Osteocyte (in vitro differentiated cells): ENCODE data around the gene C17orf113. TPM values are rescaled to one million over a fixed set of nuclear protein-coding genes. Genes with fewer than 3 reads are reported as not detected.

Source experiments
- DNase-seq: peaks from one replicate; pipeline ENCODE4 v3.0.0; 2021; ENCODE audit warnings: mixed read lengths; ENCODE audit not compliant: unreplicated experiment; ENCODE audit errors: extremely low spot score
- H3K27ac Mint-ChIP-seq: one replicate; pipeline ENCODE4 v1.8.0; 2021; ENCODE audit warnings: mild to moderate bottlenecking, mixed read lengths; ENCODE audit not compliant: unreplicated experiment
- H3K27me3 Mint-ChIP-seq: one replicate; pipeline ENCODE4 v1.8.0; 2021; ENCODE audit warnings: mixed read lengths; ENCODE audit not compliant: unreplicated experiment
- H3K36me3 Mint-ChIP-seq: one replicate; pipeline ENCODE4 v1.8.0; 2021; ENCODE audit warnings: mixed read lengths; ENCODE audit not compliant: unreplicated experiment
- H3K4me1 Mint-ChIP-seq: one replicate; pipeline ENCODE4 v1.8.0; 2021; ENCODE audit warnings: mixed read lengths; ENCODE audit not compliant: unreplicated experiment
- H3K4me3 Mint-ChIP-seq: one replicate; pipeline ENCODE4 v1.8.0; 2021; ENCODE audit warnings: mild to moderate bottlenecking, moderate library complexity, mixed read lengths; ENCODE audit not compliant: unreplicated experiment
- H3K9me3 Mint-ChIP-seq: one replicate; pipeline ENCODE4 v1.8.0; 2021; ENCODE audit warnings: mixed read lengths; ENCODE audit not compliant: unreplicated experiment
- total RNA-seq: library from RNA; stranded (reverse); gene quantifications from 2 replicates; pipeline ENCODE4 v1.2.1, GENCODE V29; 2021
- TF ChIP-seq, protein P1 (sequence below): fragments of 200-600 bp; sonication (generic); IDR thresholded peaks from 2 replicates; pipeline ENCODE4 v1.5.0; 2021; ENCODE audit warnings: antibody characterized with exemption, mild to moderate bottlenecking, moderate library complexity

The C17orf113 gene
- total RNA-seq, 1 donor from 2014 or later: 1.3 TPM

DNA sequence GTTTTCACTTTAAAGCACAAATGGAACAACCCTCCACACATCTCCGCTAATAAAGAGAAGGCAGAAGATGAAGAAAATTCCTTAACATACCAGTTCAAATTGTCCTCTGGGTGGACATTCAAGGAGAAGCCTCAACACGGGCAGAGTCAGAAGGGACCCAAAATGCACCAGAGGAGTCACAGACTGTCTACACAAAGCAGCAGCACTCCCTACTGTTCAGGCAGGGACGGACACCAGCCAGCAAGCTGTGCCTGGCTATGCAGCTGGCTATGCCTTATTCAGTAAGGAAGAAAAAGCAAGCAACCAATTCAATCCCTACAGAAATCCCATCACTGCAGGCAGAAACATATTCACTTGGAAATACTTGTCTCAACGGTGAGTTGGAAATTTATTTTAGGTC lies 41.2 kb downstream of the C17orf113 start:
- Mint-ChIP-seq H3K4me3 (no peak overlapping the region), H3K27me3 (no peaks in the 10 kb centered on the region), H3K36me3 (peaks cover 3% of the 10 kb centered on the region), H3K4me1 (peaks cover 50% of the 10 kb centered on the region), H3K27ac (peak overlapping the region; percentile 2), H3K9me3 (no peaks in the 10 kb centered on the region)
- TF ChIP-seq, protein P1, sequence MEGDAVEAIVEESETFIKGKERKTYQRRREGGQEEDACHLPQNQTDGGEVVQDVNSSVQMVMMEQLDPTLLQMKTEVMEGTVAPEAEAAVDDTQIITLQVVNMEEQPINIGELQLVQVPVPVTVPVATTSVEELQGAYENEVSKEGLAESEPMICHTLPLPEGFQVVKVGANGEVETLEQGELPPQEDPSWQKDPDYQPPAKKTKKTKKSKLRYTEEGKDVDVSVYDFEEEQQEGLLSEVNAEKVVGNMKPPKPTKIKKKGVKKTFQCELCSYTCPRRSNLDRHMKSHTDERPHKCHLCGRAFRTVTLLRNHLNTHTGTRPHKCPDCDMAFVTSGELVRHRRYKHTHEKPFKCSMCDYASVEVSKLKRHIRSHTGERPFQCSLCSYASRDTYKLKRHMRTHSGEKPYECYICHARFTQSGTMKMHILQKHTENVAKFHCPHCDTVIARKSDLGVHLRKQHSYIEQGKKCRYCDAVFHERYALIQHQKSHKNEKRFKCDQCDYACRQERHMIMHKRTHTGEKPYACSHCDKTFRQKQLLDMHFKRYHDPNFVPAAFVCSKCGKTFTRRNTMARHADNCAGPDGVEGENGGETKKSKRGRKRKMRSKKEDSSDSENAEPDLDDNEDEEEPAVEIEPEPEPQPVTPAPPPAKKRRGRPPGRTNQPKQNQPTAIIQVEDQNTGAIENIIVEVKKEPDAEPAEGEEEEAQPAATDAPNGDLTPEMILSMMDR: no peak
- no peak for DNase-seq

DNA sequence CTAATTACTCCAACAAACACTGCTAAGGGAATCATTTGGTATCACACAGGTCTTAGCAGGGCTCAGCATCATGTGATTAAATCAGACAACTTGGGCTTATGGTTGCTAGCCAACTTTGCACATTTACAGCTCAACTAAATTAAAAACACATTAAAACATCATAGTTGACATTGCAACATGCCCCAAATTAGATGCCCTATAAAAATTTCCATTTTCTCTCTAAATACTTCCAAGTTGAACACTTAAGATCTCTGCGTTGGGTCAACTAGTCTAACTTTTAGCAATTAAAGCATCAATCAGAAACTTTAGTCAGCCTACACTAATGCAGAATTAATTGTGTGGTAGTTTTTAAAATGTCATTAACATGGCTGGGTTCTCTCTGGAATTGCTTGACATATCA lies 45.2 kb downstream of the C17orf113 start:
- TF ChIP-seq, protein P1: no peak
- Mint-ChIP-seq H3K36me3 (peaks cover 7% of the 10 kb centered on the region), H3K4me1 (peaks cover 34% of the 10 kb centered on the region), H3K4me3 (no peak overlapping the region), H3K27me3 (no peaks in the 10 kb centered on the region), H3K9me3 (no peaks in the 10 kb centered on the region), H3K27ac (no peak overlapping the region)
- no peak for DNase-seq

DNA sequence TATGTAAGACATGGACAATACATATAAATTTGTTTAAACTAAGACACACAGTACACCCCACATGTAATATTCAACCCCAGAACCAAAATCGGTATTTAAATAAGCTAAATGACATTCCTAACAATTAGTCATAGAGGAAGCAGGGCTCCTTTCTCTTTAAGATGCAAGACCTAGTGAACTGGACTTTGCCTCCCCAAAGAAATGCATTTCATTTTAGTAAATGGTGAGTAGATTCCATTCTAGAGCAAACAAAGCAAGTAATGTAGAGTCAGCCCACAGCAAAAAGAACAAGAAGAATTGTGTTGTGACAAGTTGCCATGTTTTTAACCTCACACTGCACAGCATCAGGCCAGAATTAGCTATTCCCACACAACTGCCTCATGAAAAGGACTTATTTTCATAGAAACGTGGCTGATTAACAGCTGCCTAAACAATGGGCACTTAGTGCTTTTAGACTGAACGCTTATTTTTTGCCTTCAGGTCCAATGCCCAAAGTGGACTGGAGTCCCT lies 47.6 kb downstream of the C17orf113 start:
- TF ChIP-seq, protein P1: no peak
- peaks cover 20% of the 10 kb centered on the region for H3K4me1 Mint-ChIP-seq
- no peaks in the 10 kb centered on the region for H3K27me3 Mint-ChIP-seq
- no peak for DNase-seq
- H3K36me3 Mint-ChIP-seq: peaks cover 10% of the 10 kb centered on the region
- no peak overlapping the region for H3K27ac Mint-ChIP-seq
- H3K9me3 Mint-ChIP-seq: no peaks in the 10 kb centered on the region
- H3K4me3 Mint-ChIP-seq: no peak overlapping the region

DNA sequence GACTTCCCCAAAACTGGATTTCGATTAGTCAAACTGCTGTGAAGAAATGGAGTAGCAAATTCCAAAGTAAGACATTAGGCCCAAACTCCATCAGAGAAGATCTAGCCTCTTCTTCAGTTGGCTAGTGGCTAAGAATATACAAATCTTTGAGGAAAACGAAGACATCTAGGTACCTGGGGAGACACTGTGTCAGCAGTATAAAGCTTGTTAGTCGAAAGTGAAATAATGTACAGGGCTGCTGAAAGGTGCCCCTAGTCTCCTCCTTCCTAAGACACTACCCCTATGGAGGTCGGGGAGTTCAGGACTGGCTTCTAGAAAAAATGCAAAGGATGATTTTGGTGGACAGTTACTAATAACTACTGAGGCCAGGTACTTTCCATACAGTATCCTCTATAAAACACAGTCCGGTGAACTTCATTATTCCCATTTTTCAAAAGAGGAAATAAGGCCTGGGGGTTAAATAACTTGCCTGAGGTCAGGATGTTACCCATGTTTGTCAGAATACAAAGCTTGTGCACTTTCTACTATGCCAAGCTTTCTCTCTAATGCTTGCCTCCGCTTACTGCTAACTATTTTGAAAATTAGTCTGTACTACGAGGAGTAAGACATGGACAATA lies 48.1 kb downstream of the C17orf113 start:
- TF ChIP-seq, protein P1: no peak
- Mint-ChIP-seq H3K27ac (no peak overlapping the region), H3K27me3 (no peaks in the 10 kb centered on the region), H3K4me3 (no peak overlapping the region), H3K4me1 (peaks cover 19% of the 10 kb centered on the region), H3K36me3 (peaks cover 9% of the 10 kb centered on the region), H3K9me3 (no peaks in the 10 kb centered on the region)
- DNase-seq: no peak

DNA sequence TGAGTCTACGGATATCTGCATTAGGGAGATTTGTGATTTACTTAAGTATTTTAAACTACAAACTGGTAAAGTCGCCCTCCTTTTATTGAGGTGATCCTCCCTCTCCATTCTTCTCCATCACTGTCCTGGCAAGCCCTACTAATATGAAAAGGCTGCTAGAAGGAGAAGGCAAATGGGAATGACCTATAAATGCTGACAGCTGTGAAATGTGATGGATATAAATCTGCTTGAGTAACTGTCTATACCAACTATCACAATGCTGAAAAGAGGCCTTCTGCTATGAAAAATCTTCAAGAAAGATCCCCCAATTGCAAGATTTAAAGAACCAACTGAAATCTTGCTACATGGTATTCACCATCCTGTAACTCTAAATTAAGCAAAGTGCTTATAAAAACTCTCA lies 48.7 kb downstream of the C17orf113 start:
- peaks cover 10% of the 10 kb centered on the region for H3K36me3 Mint-ChIP-seq
- no peaks in the 10 kb centered on the region for H3K27me3 Mint-ChIP-seq
- H3K27ac Mint-ChIP-seq: no peak overlapping the region
- peaks cover 16% of the 10 kb centered on the region for H3K4me1 Mint-ChIP-seq
- TF ChIP-seq, protein P1: no peak
- no peak overlapping the region for H3K4me3 Mint-ChIP-seq
- DNase-seq: no peak
- H3K9me3 Mint-ChIP-seq: no peaks in the 10 kb centered on the region
